HPDE6-E6E7 (cell line): ENCODE measurements around the gene SHKBP1.
"Not testable (repeated sequence)": the region's sequence is repeated elsewhere in the genome, so short reads cannot be mapped to it uniquely, and the experiment has no call there.

Experiments used
- DNase-seq: peaks from one replicate; pipeline ENCODE4 v3.0.0; 2011; ENCODE audit warnings: missing footprints; ENCODE audit errors: extremely low spot score

The SHKBP1 gene

DNA sequence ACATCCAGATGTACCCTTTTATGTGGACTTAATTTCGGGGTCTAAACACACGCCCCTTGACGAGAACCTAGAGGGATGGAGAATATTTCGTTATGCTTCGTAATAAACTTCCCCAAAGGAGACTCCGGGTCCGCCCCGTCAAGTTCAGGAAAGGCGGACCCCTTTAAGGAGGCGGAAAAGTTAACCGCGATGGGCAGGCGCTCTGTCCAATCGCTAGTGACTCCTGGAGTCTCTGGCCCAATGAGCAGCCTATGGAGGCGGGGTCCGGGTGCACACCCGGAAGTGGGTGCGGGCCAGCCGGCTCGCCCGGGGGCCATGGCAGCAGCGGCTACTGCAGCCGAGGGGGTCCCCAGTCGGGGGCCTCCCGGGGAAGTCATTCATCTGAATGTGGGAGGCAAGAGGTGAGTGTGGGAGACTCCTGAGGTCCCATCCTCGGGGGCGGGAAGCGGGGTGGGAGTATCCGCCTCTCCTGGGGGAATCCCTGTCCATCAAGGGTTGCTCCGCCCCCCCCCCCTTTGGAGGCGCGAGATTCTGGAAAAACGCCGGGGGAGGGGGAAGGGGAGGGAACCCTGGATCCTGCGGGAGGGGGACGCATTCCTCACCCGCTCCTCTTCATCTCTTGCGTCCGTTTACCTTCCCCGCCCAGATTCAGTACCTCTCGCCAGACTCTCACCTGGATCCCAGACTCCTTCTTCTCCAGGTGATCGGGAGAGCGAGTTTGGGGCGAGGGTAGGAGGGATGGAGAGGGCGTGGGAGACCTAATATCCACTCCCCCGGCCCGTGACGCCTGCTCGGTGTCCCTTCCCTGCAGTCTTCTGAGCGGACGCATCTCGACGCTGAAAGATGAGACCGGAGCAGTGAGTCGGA, at the start of gene SHKBP1:
TSS of gene SHKBP1 (plus strand) at position 289 of the 867 bp plus-strand sequence. CDS start at position 316, 27 bp downstream.
- peak; percentile 99 for DNase-seq

DNA sequence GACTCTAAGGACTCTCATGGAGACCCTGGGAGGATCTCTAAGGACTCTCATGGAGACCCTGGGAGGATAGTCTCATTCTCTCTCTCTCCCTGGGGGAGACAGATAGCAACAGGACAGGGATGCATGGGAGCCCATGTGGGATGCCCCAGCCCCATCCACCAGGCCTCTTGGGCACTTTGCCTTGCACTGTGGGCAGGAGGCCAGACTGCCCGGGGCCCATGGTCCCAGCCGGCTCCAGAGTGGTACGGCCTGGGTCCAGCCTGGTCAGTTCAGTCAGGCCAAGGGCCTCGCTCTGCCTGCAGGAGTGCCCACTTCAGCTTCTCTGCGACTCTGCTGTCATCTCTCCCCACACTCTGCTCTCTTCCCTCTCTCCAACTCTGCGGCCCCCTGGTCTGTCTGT, 48.6 kb upstream of the SHKBP1 start:
- DNase-seq, result no peak

GRCh38 chr19:40528533-40529092, 48.1 kb upstream of the SHKBP1 start:
- no peak for DNase-seq

- DNase-seq, result peak; percentile 96
Measured at GRCh38 chr19:40529093-40529954, 47.3 kb upstream of the SHKBP1 start.

GRCh38 chr19:40530091-40530901, 46.4 kb upstream of the SHKBP1 start:
- no peak for DNase-seq

- no peak for DNase-seq
Measured at GRCh38 chr19:40533508-40533907, 43.2 kb upstream of the SHKBP1 start.

DNA sequence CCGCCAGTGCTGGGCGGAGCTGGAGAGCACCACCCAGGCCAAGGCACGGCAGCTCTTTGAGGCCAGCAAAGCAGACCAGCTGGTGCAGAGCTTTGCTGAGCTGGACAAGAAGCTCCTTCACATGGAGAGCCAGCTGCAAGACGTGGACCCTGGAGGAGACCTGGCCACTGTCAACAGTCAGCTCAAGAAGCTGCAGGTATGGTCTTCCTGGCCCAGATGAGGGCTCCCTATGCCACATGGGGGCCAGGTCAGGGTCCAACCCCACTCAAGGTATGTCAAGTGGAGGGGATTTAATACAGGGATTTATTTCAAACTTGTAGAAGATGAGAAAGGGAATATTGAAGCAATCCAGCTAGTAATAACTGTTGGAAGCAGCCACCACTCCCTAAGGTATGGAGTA, 42.5 kb upstream of the SHKBP1 start:
- no peak for DNase-seq

GRCh38 chr19:40539070-40539469, 37.6 kb upstream of the SHKBP1 start:
- DNase-seq, result no peak

DNA sequence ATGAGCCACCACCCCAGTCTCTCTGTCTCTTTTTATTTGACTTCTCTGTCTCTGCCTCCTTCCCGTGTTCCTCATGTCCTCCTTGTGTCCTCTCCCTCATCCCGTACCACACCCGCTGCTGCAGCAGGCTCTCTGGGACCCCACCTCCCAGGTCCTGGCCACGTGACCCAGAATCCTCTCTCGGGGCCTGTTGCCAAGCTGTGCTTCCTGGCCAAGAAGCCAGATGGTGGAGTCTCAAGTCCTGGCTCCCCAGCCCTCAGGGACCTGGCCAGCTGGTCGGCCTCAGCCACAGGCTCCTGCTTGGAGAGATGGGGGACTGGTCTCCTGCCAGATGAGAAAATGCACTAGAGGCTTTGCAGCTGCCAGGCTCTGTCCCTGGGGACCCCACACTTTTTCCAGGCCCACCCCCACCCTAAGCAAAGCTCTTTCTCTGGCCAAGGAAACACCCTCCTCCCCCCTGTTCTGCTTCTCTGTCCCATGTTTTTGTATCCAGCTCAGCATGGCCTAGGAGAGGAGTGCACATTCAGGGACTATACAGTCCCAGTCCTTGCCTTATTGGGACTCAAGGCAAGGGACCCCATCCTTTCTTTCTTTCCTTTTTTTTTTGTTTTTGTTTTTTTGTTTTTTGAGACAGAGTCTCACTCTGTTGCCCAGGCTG, 34.3 kb upstream of the SHKBP1 start:
- no peak for DNase-seq

- DNase-seq, result no peak
Measured at GRCh38 chr19:40543029-40543597, 33.6 kb upstream of the SHKBP1 start.

DNA sequence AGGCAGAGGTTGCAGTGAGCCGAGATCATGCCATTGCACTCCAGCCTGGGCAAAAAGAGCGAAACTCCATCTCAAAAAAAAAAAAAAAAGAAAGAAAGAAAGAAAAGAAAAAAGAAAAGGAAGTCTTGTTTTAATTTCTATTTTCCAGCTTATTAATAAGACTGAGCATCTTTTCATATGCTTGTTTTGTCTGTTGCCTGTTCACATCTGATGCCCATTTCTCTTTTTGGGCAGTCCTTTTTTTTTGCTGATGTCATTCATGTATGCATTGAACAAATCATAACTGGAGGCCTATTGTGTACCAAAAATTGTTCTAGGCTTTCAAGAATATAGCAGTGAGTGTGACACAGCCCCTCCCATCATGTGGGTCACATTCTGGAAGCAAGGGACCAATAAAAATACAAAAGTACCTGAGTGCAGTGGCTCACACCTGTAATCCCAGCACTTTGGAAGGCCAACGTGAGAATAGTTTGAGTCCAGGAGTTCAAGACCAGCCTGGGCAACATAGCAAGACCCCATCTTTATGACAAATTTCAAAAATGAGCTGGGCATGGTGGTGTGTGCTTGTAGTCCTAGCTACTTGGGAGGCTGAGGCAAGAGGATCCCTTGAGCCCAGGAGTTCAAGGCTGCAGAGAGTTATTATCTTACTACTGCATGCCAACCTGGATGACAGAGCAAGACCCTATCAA, 30.4 kb upstream of the SHKBP1 start:
- DNase-seq, result not testable (repeated sequence)

DNA sequence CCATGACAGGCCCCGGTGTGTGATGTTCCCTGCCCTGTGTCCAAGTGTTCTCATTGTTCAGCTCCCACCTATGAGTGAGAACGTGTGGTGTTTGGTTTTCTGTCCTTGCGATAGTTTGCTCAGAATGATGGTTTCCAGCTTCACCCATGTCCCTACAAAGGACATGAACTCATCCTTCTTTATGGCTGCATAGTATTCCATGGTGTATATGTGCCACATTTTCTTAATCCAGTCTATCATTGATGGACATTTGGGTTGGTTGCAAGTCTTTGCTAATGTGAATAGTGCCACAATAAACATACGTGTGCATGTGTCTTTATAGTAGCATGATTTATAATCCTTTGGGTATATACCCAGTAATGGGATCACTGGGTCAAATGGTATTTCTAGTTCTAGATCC, 29.5 kb upstream of the SHKBP1 start:
- not testable (repeated sequence) for DNase-seq

DNA sequence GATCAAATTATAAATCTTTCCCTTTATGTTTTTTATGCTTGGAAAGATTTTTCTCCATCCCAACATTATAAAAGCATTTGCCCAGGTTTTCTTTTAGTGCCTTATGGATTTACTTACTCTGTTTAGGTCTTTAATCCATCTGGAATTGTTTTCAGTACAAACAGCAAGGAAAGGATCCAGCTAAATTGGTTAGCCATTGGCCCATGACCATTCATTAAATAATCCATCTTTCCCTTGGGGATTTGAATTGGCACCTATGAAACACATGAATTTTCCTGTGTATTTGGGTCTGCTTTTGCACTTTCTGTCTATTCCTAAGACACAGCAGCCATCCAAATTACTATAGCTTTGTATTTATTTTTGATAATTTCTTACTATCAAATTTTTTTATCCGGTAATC, 28.8 kb upstream of the SHKBP1 start:
- no peak for DNase-seq

DNA sequence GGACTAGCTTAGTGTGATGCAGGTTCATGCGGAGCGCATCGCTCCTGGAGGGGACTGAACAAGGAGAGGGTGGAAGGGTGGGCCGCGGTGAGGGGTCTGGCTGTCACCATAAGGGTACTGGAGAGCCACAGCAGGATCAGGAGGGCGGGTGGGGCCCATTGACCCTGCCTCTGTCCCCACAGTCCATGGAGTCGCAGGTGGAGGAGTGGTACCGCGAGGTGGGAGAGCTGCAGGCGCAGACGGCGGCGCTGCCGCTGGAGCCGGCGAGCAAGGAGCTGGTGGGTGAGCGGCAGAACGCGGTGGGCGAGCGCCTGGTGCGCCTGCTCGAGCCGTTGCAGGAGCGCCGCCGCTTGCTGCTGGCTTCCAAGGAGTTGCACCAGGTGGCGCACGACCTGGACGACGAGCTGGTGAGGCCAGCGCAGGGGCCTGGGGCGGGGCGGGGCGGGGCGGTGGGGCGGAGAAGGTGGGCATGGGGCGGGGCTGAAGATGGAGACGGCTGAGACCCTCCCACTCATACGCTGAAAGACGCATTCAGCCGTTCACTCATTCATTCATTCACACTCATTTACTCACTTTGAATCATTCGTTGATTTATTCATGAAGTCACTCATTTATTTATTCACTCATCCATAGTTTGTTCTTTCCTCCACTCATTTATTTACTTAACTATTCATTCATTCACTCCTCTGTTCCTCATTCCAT, 27.5 kb upstream of the SHKBP1 start:
- peak; percentile 49 for DNase-seq

DNA sequence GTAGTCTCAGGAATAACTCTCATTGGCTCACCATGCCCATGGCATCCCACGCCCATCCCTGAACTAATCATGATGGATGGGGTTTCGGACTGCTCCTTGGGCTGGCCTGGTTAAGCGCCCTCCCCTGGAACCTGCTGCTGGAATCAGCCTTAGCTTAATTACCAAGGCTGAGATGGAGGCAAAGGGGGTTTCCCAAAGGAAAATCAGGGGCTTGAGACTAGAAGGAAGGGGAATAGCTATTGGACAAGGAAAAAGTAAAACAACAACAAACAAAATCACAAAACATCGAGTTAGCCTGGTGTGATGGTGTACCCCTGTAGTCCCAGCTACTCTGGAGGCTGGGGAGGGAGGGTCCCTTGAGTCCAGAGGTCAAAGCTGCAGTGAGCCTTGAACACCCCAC, 25.7 kb upstream of the SHKBP1 start:
- no peak for DNase-seq

DNA sequence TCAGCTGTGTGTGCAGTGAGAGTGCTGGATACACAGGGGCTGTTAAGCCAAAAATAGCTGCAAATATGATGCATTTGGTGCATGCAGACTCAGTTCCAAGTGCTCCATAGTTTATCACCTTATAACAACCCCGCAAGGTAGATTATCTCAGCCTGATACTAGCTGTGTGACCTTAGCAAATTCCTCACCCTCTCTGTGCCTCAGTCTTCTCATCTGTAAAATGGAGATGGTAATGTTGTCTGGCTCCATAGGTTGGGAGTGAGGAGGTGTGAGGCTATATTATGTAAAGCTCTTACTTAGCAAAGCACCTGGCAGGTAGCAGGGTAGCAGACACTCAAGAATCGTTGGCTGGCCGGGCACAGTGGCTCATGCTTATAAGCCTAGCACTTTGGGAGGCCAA, 23.8 kb upstream of the SHKBP1 start:
- DNase-seq, result no peak

- DNase-seq, result no peak
Measured at GRCh38 chr19:40553885-40554857, 22.5 kb upstream of the SHKBP1 start.

GRCh38 chr19:40555978-40556689, 20.5 kb upstream of the SHKBP1 start:
- DNase-seq, result no peak
